H9 (cell line): ENCODE data around the gene CRY2. TPM values are rescaled to one million over a fixed set of nuclear protein-coding genes. Genes with fewer than 3 reads are reported as not detected.

Experiments
- DNase-seq: peaks from one replicate; pipeline ENCODE4 v3.0.0-alpha.2; 2017
- H2AFZ ChIP-seq: one replicate; pipeline ENCODE4 v1.6.1; 2013; ENCODE audit warnings: mild to moderate bottlenecking, low read length, control low read depth, moderate library complexity
- H2AK5ac ChIP-seq: 2 replicates; pipeline ENCODE4 v1.6.1; 2013; ENCODE audit warnings: low read length, control low read depth, mixed read lengths; ENCODE audit not compliant: insufficient read length
- H2BK120ac ChIP-seq: one replicate; pipeline ENCODE4 v1.6.1; 2013; ENCODE audit warnings: low read depth, mild to moderate bottlenecking, low read length, control low read depth, inconsistent platforms; ENCODE audit not compliant: poor library complexity, severe bottlenecking
- H2BK12ac ChIP-seq: 2 replicates; pipeline ENCODE4 v1.6.1; 2013; ENCODE audit warnings: low read length, control low read depth, mixed read lengths, low read depth; ENCODE audit not compliant: insufficient read length
- H2BK15ac ChIP-seq: 2 replicates; pipeline ENCODE4 v1.6.1; 2013; ENCODE audit warnings: low read depth, low read length, control low read depth
- H2BK20ac ChIP-seq: one replicate; pipeline ENCODE4 v1.6.1; 2013; ENCODE audit warnings: low read depth, mild to moderate bottlenecking, low read length, control low read depth, inconsistent platforms; ENCODE audit not compliant: poor library complexity, severe bottlenecking
- H2BK5ac ChIP-seq: 2 replicates; pipeline ENCODE4 v1.6.1; 2013; ENCODE audit warnings: low read length, control low read depth, mixed read lengths; ENCODE audit not compliant: insufficient read length
- H3K14ac ChIP-seq: 2 replicates; pipeline ENCODE4 v1.6.1; 2013; ENCODE audit warnings: low read length, control low read depth; ENCODE audit not compliant: insufficient read depth
- H3K18ac ChIP-seq: 2 replicates; pipeline ENCODE4 v1.6.1; 2013; ENCODE audit warnings: low read depth, mild to moderate bottlenecking, mixed read lengths, low read length, control low read depth; ENCODE audit not compliant: insufficient read length
- H3K23ac ChIP-seq: 2 replicates; pipeline ENCODE4 v1.6.1; 2013; ENCODE audit warnings: low read length, control low read depth, mixed read lengths, low read depth; ENCODE audit not compliant: insufficient read length
- H3K23me2 ChIP-seq: 2 replicates; pipeline ENCODE4 v1.6.1; 2013; ENCODE audit warnings: low read depth, mild to moderate bottlenecking, mixed read lengths, low read length, control low read depth; ENCODE audit not compliant: insufficient read length, poor library complexity, severe bottlenecking
- H3K27ac ChIP-seq: 2 replicates; pipeline ENCODE4 v1.5.1; 2013; ENCODE audit warnings: low read length, control low read depth, mixed read lengths, low read depth; ENCODE audit not compliant: insufficient read length
- H3K27me3 ChIP-seq: 2 replicates; pipeline ENCODE4 v1.6.1; 2013; ENCODE audit warnings: low read length, control low read depth, inconsistent platforms; ENCODE audit not compliant: insufficient read depth
- H3K4ac ChIP-seq: 2 replicates; pipeline ENCODE4 v1.6.1; 2013; ENCODE audit warnings: low read depth, mild to moderate bottlenecking, control low read depth, inconsistent platforms, low read length, moderate library complexity
- H3K4me1 ChIP-seq: 2 replicates; pipeline ENCODE4 v1.6.1; 2013; ENCODE audit warnings: low read length, control low read depth, inconsistent platforms; ENCODE audit not compliant: insufficient read depth
- H3K4me2 ChIP-seq: 2 replicates; pipeline ENCODE4 v1.6.1; 2013; ENCODE audit warnings: low read length, control low read depth, mixed read lengths; ENCODE audit not compliant: insufficient read length, insufficient read depth
- H3K56ac ChIP-seq: 2 replicates; pipeline ENCODE4 v1.6.1; 2013; ENCODE audit warnings: low read depth, mild to moderate bottlenecking, mixed read lengths, low read length, control low read depth; ENCODE audit not compliant: insufficient read length
- H3K79me1 ChIP-seq: 2 replicates; pipeline ENCODE4 v1.6.1; 2013; ENCODE audit warnings: low read depth, mild to moderate bottlenecking, moderate library complexity, low read length, control low read depth, inconsistent platforms; ENCODE audit not compliant: insufficient read depth, poor library complexity, severe bottlenecking
- H3K79me2 ChIP-seq: 2 replicates; pipeline ENCODE4 v1.6.1; 2013; ENCODE audit warnings: low read length, control low read depth, inconsistent platforms; ENCODE audit not compliant: insufficient read depth
- H3K9ac ChIP-seq: 2 replicates; pipeline ENCODE4 v1.6.1; 2013; ENCODE audit warnings: low read length, control low read depth, mixed read lengths; ENCODE audit not compliant: insufficient read length; ENCODE audit errors: extremely low read depth
- H3K9me3 ChIP-seq: one replicate; pipeline ENCODE4 v1.6.1; 2013; ENCODE audit warnings: low read depth, low read length, inconsistent platforms; ENCODE audit not compliant: control insufficient read depth
- H3T11ph ChIP-seq: one replicate; pipeline ENCODE4 v1.6.1; 2013; ENCODE audit warnings: mild to moderate bottlenecking, low read length, control low read depth, inconsistent platforms
- H4K20me1 ChIP-seq: one replicate; pipeline ENCODE4 v1.6.1; 2013; ENCODE audit not compliant: control insufficient read depth, insufficient read length, insufficient read depth
- H4K5ac ChIP-seq: 2 replicates; pipeline ENCODE4 v1.6.1; 2013; ENCODE audit warnings: low read depth, mild to moderate bottlenecking, mixed read lengths, low read length, control low read depth; ENCODE audit not compliant: insufficient read length
- H4K8ac ChIP-seq: replicated peaks from 2 replicates; pipeline ENCODE4 v1.6.1; 2013; ENCODE audit warnings: low read length, control low read depth, mixed read lengths, low read depth; ENCODE audit not compliant: insufficient read length
- H4K91ac ChIP-seq: 2 replicates; pipeline ENCODE4 v1.6.1; 2013; ENCODE audit warnings: low read depth, mild to moderate bottlenecking, moderate library complexity, mixed read lengths, low read length, control low read depth; ENCODE audit not compliant: insufficient read length
- H3K27ac Mint-ChIP-seq, 3 experiments: 2 replicates in 2 of 3; 3 replicates in 1 of 3; pipeline ENCODE4 v1.8.0; 2020 to 2021; ENCODE audit warnings: mixed read lengths in 3 of 3, mild to moderate bottlenecking in 1 of 3, moderate library complexity in 1 of 3
- H3K27me3 Mint-ChIP-seq: 2 replicates; pipeline ENCODE4 v1.8.0; 2021; ENCODE audit warnings: low read depth, mild to moderate bottlenecking, moderate library complexity, mixed read lengths
- H3K36me3 Mint-ChIP-seq, 3 experiments: 2 replicates in 2 of 3; 3 replicates in 1 of 3; pipeline ENCODE4 v1.8.0; 2020 to 2021; ENCODE audit warnings: low read depth in 3 of 3, mixed read lengths in 3 of 3; ENCODE audit not compliant: insufficient read depth in 1 of 3
- H3K4me1 Mint-ChIP-seq, 2 experiments: 2 replicates each; pipeline ENCODE4 v1.8.0; 2020; ENCODE audit warnings: mixed read lengths in 2 of 2
- H3K4me3 Mint-ChIP-seq, 2 experiments: 2 replicates in 1 of 2; 3 replicates in 1 of 2; pipeline ENCODE4 v1.8.0; 2020 to 2021; ENCODE audit warnings: mild to moderate bottlenecking in 2 of 2, mixed read lengths in 2 of 2, moderate library complexity in 1 of 2
- H3K9me3 Mint-ChIP-seq, 2 experiments: 2 replicates in 1 of 2; 3 replicates in 1 of 2; pipeline ENCODE4 v1.8.0; 2020; ENCODE audit warnings: mild to moderate bottlenecking in 2 of 2, mixed read lengths in 2 of 2, moderate library complexity in 1 of 2
- CTCF ChIP-seq: fragments of 200-600 bp; sonication (generic); conservative IDR thresholded peaks from 3 replicates; pipeline ENCODE4 v1.8.0; 2021; ENCODE audit warnings: antibody characterized with exemption, mild to moderate bottlenecking
- WGBS: extraction: QIAGEN DNeasy Blood & Tissue Kit; methylation state at CpG from one replicate; pipeline ENCODE4 v1.1.7; 2013; ENCODE audit warnings: missing lambda C conversion rate, low lambda C conversion rate, mixed read lengths; ENCODE audit not compliant: insufficient read length; ENCODE audit errors: extremely low coverage; 5-methylcytosine and 5-hydroxymethylcytosine counted together
- total RNA-seq: library from RNA; stranded (reverse); gene quantifications from 2 replicates; pipeline ENCODE4 v1.2.1, GENCODE V29; 2021

The CRY2 gene
- total RNA-seq, 1 experiment from 2014 or later: 14.4 TPM

GRCh38 chr11:45828996-45829395 lies 18.3 kb upstream of the CRY2 start:
- Mint-ChIP-seq H3K9me3 (no peaks in the 10 kb centered on the region), H3K4me1 (peaks cover 14 to 16% of the 10 kb centered on the region in 2 experiments), H3K27me3 (peaks cover 26% of the 10 kb centered on the region), H3K4me3 (no peak overlapping the region), H3K36me3 (no peaks in the 10 kb centered on the region; a peak in 1 of 7 replicates), H3K27ac (no peak overlapping the region)
- Histone ChIP-seq H4K20me1 (no peaks in the 10 kb centered on the region), H3K79me2 (no peaks in the 10 kb centered on the region), H2BK120ac (no peak overlapping the region), H2BK12ac (no peak overlapping the region), H4K5ac (no peak overlapping the region), H2BK15ac (no peak overlapping the region), H2AK5ac (no peak overlapping the region), H3K56ac (no peak overlapping the region), H3K14ac (no peak overlapping the region), H3K4me1 (no peaks in the 10 kb centered on the region; the same call in 1 of the 2 replicates), H3K9me3 (no peaks in the 10 kb centered on the region), H3K9ac (no peak overlapping the region), H3K18ac (no peak overlapping the region), H4K8ac (no peak overlapping the region), H3T11ph (no peak overlapping the region), H2BK20ac (no peak overlapping the region), H3K4ac (no peak overlapping the region), H3K27ac (no peak overlapping the region), H3K4me2 (no peak overlapping the region), H3K79me1 (no peaks in the 10 kb centered on the region), H2BK5ac (no peak overlapping the region), H3K27me3 (no peaks in the 10 kb centered on the region), H2AFZ (no peak overlapping the region), H3K23me2 (no peaks in the 10 kb centered on the region), H4K91ac (no peak overlapping the region), H3K23ac (no peak overlapping the region)
- no peak for DNase-seq
- TF ChIP-seq CTCF: no peak
- WGBS: no CpG with 5 or more reads among the region's 4 CpGs
